ENCODE data around the gene LMF2. TPM values are rescaled to one million over a fixed set of nuclear protein-coding genes. Genes with fewer than 3 reads are reported as not detected.
A peak's percentile ranks its signal among the peaks of the same experiment; 100 is the strongest.
"Not testable (repeated sequence)": the region's sequence is repeated elsewhere in the genome, so short reads cannot be mapped to it uniquely, and the experiment has no call there.

LMF2 gene
- total RNA-seq, 6 experiments from 2014 or later = 110 to 133 (median 118) TPM

- Mint-ChIP-seq H3K4me1 (ENCODE audit: low read depth) (peaks cover 20% of the 10 kb centered on the region), H3K27ac (no peak within 1 kb of the TSS)
- peak; percentile 29; the same call in 1 of the 2 replicates for TF ChIP-seq CTCF (IDR thresholded peaks at IDR 0.05)
Measured at GRCh38 chr22:50545522-50546325, 38.2 kb upstream of the LMF2 start, which contains the start of gene KLHDC7B. Gene KLHDC7B, plus strand, starts transcription at chr22:50545899. Its CDS starts 345 bp downstream, at chr22:50546244.

GRCh38 chr22:50544746-50545253, 37.3 kb upstream of the LMF2 start:
- peaks cover 29% of the 10 kb centered on the region for H3K27me3 Mint-ChIP-seq (ENCODE audit: insufficient read depth)
- no peaks in the 10 kb centered on the region for H3K9me3 Mint-ChIP-seq
- no peak overlapping the region for H3K4me3 Mint-ChIP-seq
- no peaks in the 10 kb centered on the region for H3K36me3 Mint-ChIP-seq (ENCODE audit: low read depth)
- no peak for TF ChIP-seq CTCF (IDR thresholded peaks at IDR 0.05)
- H3K4me1 Mint-ChIP-seq (ENCODE audit: low read depth) = peaks cover 29% of the 10 kb centered on the region
- H3K27ac Mint-ChIP-seq = no peak overlapping the region; the same call in 1 of the 2 replicates
- no peak for DNase-seq

More at GRCh38 chr22:50545522-50546325, 38.2 kb upstream of the LMF2 start, which contains the start of gene KLHDC7B:
- Mint-ChIP-seq H3K4me3 (no peak within 1 kb of the TSS), H3K36me3 (ENCODE audit: low read depth) (no peaks in the 10 kb centered on the region), H3K27me3 (ENCODE audit: insufficient read depth) (peaks cover 36% of the 10 kb centered on the region), H3K9me3 (no peaks in the 10 kb centered on the region)
- DNase-seq = no peak

GRCh38 chr22:50544078-50544745, 36.7 kb upstream of the LMF2 start:
- Mint-ChIP-seq H3K27ac (no peak overlapping the region; the same call in 1 of the 2 replicates), H3K36me3 (ENCODE audit: low read depth) (no peaks in the 10 kb centered on the region), H3K4me1 (ENCODE audit: low read depth) (peaks cover 35% of the 10 kb centered on the region), H3K9me3 (no peaks in the 10 kb centered on the region), H3K27me3 (ENCODE audit: insufficient read depth) (peaks cover 24% of the 10 kb centered on the region), H3K4me3 (no peak overlapping the region)
- DNase-seq = peak; percentile 55
- peak; percentile 66 for TF ChIP-seq CTCF (IDR thresholded peaks at IDR 0.05)

GRCh38 chr22:50542416-50542927, 35.0 kb upstream of the LMF2 start:
- H3K36me3 Mint-ChIP-seq (ENCODE audit: low read depth) = no peaks in the 10 kb centered on the region
- no peaks in the 10 kb centered on the region for H3K9me3 Mint-ChIP-seq
- peak; percentile 49; the same call in 1 of the 2 replicates for TF ChIP-seq CTCF (IDR thresholded peaks at IDR 0.05)
- peaks cover 37% of the 10 kb centered on the region for H3K4me1 Mint-ChIP-seq (ENCODE audit: low read depth)
- H3K27me3 Mint-ChIP-seq (ENCODE audit: insufficient read depth) = peaks cover 16% of the 10 kb centered on the region
- H3K27ac Mint-ChIP-seq = peak overlapping the region; percentile 72; the same call in 1 of the 2 replicates
- DNase-seq = peak; percentile 35
- H3K4me3 Mint-ChIP-seq = no peak overlapping the region

- H3K9me3 Mint-ChIP-seq; H3K36me3 Mint-ChIP-seq (ENCODE audit: low read depth): not testable (repeated sequence)
- Mint-ChIP-seq H3K4me3 (peak overlapping the region; percentile 28; the same call in 1 of the 2 replicates), H3K4me1 (ENCODE audit: low read depth) (peaks cover 37% of the 10 kb centered on the region), H3K27me3 (ENCODE audit: insufficient read depth) (peaks cover 15% of the 10 kb centered on the region), H3K27ac (peak overlapping the region; percentile 72)
- DNase-seq = peak; percentile 89
Measured at GRCh38 chr22:50541667-50542026, 34.1 kb upstream of the LMF2 start.

All from HFFc6 (cell line).